SH-SY5Y (cell line): ENCODE data around the gene PIGH.

Experiments
- GATA2 ChIP-seq: IDR thresholded peaks from 2 replicates; pipeline ENCODE4 v1.6.1; 2011; ENCODE audit warnings: mild to moderate bottlenecking, low read depth, low read length
- GATA3 ChIP-seq: IDR thresholded peaks from 2 replicates; pipeline ENCODE4 v1.6.1; 2011; ENCODE audit warnings: low read depth, mild to moderate bottlenecking, low read length, moderate library complexity

DNA sequence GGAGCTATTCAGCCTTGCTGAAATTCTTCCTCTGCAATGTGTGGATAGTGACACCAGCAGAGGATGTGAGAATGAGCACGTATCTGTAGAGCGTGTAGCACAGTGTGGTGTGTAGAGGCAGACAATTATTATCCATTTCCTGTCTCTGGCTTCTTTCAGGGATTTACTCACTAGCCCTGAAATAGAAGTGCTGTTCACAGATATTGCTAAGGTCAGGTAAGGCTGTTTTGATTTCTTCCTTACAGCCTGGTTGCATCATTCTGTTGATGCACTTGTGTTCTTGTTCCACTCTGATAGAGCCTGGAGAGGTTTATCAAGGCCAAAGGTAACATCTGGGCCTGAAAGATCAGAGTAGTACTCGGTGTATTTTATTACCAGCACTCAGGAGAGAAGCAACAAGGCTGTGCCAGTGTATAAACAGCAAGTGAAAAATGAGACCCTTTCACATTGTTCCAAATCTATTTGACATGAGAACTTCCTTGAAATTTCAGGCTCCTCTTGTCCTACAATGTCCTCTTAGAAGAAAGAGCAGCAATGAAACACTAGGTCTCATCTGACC lies 36.4 kb upstream of the PIGH start:
- TF ChIP-seq GATA3 (no peak), GATA2 (no peak)
